Neural cell (in vitro differentiated cells): ENCODE data around the gene JOSD1. TPM values are rescaled to one million over a fixed set of nuclear protein-coding genes. Genes with fewer than 3 reads are reported as not detected.

Experiments
- H2AFZ ChIP-seq: fragments of 200-600, 300-800 bp; sonication (generic), shearing (Covaris generic); 2 replicates; pipeline ENCODE4 v1.6.0; 2014; ENCODE audit warnings: low read depth, mild to moderate bottlenecking, antibody characterized with exemption, low read length, moderate library complexity
- H3F3A ChIP-seq: fragments of 200-600 bp; shearing (Covaris generic); 2 replicates; pipeline ENCODE4 v1.6.1; 2016; ENCODE audit warnings: mild to moderate bottlenecking, moderate library complexity, mixed read lengths, antibody characterized with exemption, low read length; ENCODE audit not compliant: insufficient read depth, poor library complexity, severe bottlenecking
- H3K27ac ChIP-seq: fragments of 200-600, 300-800 bp; sonication (generic), shearing (Covaris generic); 2 replicates; pipeline ENCODE4 v1.5.1; 2014; ENCODE audit warnings: mild to moderate bottlenecking, low read length, moderate library complexity
- H3K27me3 ChIP-seq: fragments of 300-800, 200-600 bp; sonication (generic), shearing (Covaris generic); 2 replicates; pipeline ENCODE4 v1.6.0; 2014; ENCODE audit warnings: mild to moderate bottlenecking, low read depth, low read length, moderate library complexity; ENCODE audit not compliant: insufficient read depth
- H3K36me3 ChIP-seq: fragments of 300-800, 200-600 bp; sonication (generic), shearing (Covaris generic); 2 replicates; pipeline ENCODE4 v1.5.1; 2014; ENCODE audit warnings: mild to moderate bottlenecking, antibody characterized with exemption, low read length, moderate library complexity; ENCODE audit not compliant: insufficient read depth
- H3K4me2 ChIP-seq: fragments of 300-800, 200-600 bp; sonication (generic), shearing (Covaris generic); 2 replicates; pipeline ENCODE4 v1.6.0; 2014; ENCODE audit warnings: mild to moderate bottlenecking, low read length
- H3K4me3 ChIP-seq: fragments of 300-800, 200-600 bp; sonication (generic), shearing (Covaris generic); 2 replicates; pipeline ENCODE4 v1.5.1; 2014; ENCODE audit warnings: mild to moderate bottlenecking, low read length, moderate library complexity
- H3K79me2 ChIP-seq: fragments of 200-600 bp; shearing (Covaris generic); replicated peaks from 2 replicates; pipeline ENCODE4 v1.6.0; 2014; ENCODE audit warnings: mild to moderate bottlenecking, low read length, moderate library complexity; ENCODE audit not compliant: insufficient read depth
- H3K9ac ChIP-seq: fragments of 300-800, 200-600 bp; sonication (generic), shearing (Covaris generic); 2 replicates; pipeline ENCODE4 v1.6.1; 2016; ENCODE audit warnings: mild to moderate bottlenecking, low read length, mixed read lengths
- H3K9me2 ChIP-seq: fragments of 200-600 bp; shearing (Covaris generic); 2 replicates; pipeline ENCODE4 v1.6.1; 2016; ENCODE audit warnings: mild to moderate bottlenecking, low read length, mixed read lengths; ENCODE audit not compliant: insufficient read depth
- H3K9me3 ChIP-seq: fragments of 200-600, 300-800 bp; sonication (generic), shearing (Covaris generic); 2 replicates; pipeline ENCODE4 v1.6.1; 2016; ENCODE audit warnings: mild to moderate bottlenecking, mixed run types, low read length, moderate library complexity, mixed read lengths
- H4K20me1 ChIP-seq: fragments of 200-600 bp; shearing (Covaris generic); 2 replicates; pipeline ENCODE4 v1.6.1; 2016; ENCODE audit warnings: mild to moderate bottlenecking, mixed run types; ENCODE audit not compliant: insufficient read depth
- EP300 ChIP-seq: fragments of 450-650 bp; conservative IDR thresholded peaks from 2 replicates; pipeline ENCODE4 v1.6.1; 2014; ENCODE audit warnings: antibody characterized with exemption, mild to moderate bottlenecking, moderate library complexity; ENCODE audit not compliant: poor library complexity, severe bottlenecking
- EZH2 ChIP-seq: fragments of 200-600, 300-800 bp; shearing (Covaris generic), sonication (generic); IDR thresholded peaks from 2 replicates; pipeline ENCODE4 v1.6.1; 2014; ENCODE audit warnings: antibody characterized with exemption, low read length, borderline replicate concordance, mild to moderate bottlenecking; ENCODE audit not compliant: insufficient read depth, poor library complexity, severe bottlenecking
- MXI1 ChIP-seq: fragments of 450-650 bp; conservative IDR thresholded peaks from 2 replicates; pipeline ENCODE4 v1.6.1; 2014; ENCODE audit warnings: antibody characterized with exemption, mild to moderate bottlenecking; ENCODE audit not compliant: poor library complexity, severe bottlenecking
- POLR2AphosphoS5 ChIP-seq: IDR thresholded peaks from 2 replicates; pipeline ENCODE4 v1.6.1; 2012
- RAD21 ChIP-seq: fragments of 450-650 bp; conservative IDR thresholded peaks from 2 replicates; pipeline ENCODE4 v1.6.1; 2014; ENCODE audit warnings: antibody characterized with exemption, mild to moderate bottlenecking, moderate library complexity
- SMC3 ChIP-seq: fragments of 450-650 bp; conservative IDR thresholded peaks from 2 replicates; pipeline ENCODE4 v1.6.1; 2014; ENCODE audit warnings: antibody characterized with exemption, mild to moderate bottlenecking, moderate library complexity; ENCODE audit not compliant: poor library complexity
- TAF1 ChIP-seq: IDR thresholded peaks from 2 replicates; pipeline ENCODE4 v1.6.1; 2012; ENCODE audit warnings: low read depth
- polyA plus RNA-seq: library from polyadenylated mRNA; depleted of rRNA; stranded (reverse); fragments of >200 nt; gene quantifications from 2 replicates; pipeline ENCODE4 v1.2.3, GENCODE V29; 2014
- TF ChIP-seq, protein P1 (sequence below): IDR thresholded peaks from 2 replicates; pipeline ENCODE4 v1.6.1; 2012; ENCODE audit warnings: borderline replicate concordance
- TF ChIP-seq, protein P2 (sequence below): fragments of 450-650 bp; IDR thresholded peaks from 2 replicates; pipeline ENCODE4 v1.5.1; 2014; ENCODE audit warnings: antibody characterized with exemption, mild to moderate bottlenecking, moderate library complexity; ENCODE audit not compliant: poor library complexity, severe bottlenecking

Gene JOSD1
- polyA plus RNA-seq, 1 donor from 2014 or later: 71.3 TPM

DNA sequence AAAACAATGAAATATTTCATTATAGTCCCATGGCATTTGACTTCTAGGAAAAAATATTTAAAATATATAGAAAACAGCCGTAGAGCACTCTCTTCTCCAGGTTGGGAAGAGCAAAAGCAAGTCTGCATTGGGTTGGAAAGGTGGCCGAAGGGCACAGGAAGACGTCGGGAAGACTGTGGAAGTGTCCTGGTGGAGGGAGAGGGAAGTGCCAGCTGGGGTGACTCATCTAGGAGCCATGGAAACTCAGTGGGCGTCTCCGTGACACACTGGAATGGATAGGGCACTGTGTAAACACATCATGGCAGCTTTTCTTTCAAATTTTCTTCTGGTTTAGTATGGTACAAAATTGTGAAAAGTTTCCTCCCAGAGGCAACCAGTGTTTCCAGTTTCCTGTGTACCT is 17.7 kb upstream of the JOSD1 start:
- Histone ChIP-seq H3K79me2 (peaks cover 14% of the 10 kb centered on the region), H3K9me3 (no peaks in the 10 kb centered on the region), H2AFZ (no peak overlapping the region), H3K36me3 (no peaks in the 10 kb centered on the region), H3K4me3 (no peak overlapping the region), H3K4me2 (no peak overlapping the region), H4K20me1 (no peaks in the 10 kb centered on the region), H3F3A (no peaks in the 10 kb centered on the region), H3K9ac (no peak overlapping the region), H3K27ac (no peak overlapping the region), H3K27me3 (no peaks in the 10 kb centered on the region), H3K9me2 (no peaks in the 10 kb centered on the region)
- no peak for TF ChIP-seq SMC3
- TF ChIP-seq EP300: no peak
- no peak for TF ChIP-seq RAD21
- TF ChIP-seq POLR2AphosphoS5: no peak
- TF ChIP-seq MXI1: no peak

DNA sequence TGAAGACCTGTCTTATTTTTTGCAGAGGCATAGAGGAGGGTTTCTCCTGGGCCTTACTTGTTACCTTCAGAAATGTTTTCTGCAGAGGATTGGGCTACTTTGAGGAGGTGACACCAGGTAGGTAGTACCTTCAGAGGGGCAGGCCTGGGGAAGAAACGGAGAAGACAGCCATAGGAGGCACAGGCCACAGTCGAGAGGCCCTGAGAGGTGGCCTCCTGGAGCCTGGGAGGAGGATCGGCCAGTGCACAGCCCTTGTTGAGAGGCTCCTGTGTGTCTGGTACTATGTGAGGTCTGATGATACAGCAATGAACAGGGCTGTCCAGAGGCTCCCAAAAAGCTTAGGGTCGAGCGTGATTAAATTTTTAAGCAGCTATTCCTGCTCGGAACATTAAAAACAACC is 16.5 kb upstream of the JOSD1 start:
- Histone ChIP-seq H3K27me3 (no peaks in the 10 kb centered on the region), H3K27ac (no peak overlapping the region), H3K9me3 (no peaks in the 10 kb centered on the region), H4K20me1 (no peaks in the 10 kb centered on the region), H2AFZ (no peak overlapping the region), H3K9me2 (no peaks in the 10 kb centered on the region), H3K79me2 (peaks cover 25% of the 10 kb centered on the region), H3K4me3 (no peak overlapping the region), H3K36me3 (no peaks in the 10 kb centered on the region), H3K9ac (no peak overlapping the region), H3F3A (no peaks in the 10 kb centered on the region), H3K4me2 (no peak overlapping the region)
- TF ChIP-seq TAF1 (no peak), SMC3 (no peak), EP300 (no peak)

DNA sequence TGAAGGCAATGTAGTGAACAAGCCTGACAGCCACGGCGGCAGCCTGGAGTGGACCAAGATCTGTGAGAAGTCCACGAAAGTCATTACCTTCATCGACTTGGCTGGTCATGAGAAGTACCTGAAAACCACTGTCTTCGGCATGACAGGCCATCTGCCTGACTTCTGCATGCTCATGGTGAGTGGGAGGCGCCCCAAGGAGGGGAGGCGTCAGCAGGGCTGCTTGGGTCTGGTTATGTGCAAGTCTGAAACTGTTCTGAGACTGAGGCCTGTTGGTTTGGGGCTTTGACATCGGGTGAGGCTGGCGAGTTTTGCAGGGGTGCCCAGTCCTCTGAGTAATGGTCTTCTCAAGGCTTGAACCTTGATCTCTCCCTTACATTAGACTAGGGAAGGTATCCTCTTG is 16.1 kb upstream of the JOSD1 start:
- Histone ChIP-seq H3K27me3 (no peaks in the 10 kb centered on the region), H3F3A (no peaks in the 10 kb centered on the region), H3K79me2 (peaks cover 29% of the 10 kb centered on the region), H3K9ac (no peak overlapping the region), H3K9me2 (no peaks in the 10 kb centered on the region), H3K4me2 (no peak overlapping the region), H2AFZ (no peak overlapping the region), H3K27ac (no peak overlapping the region), H3K9me3 (no peaks in the 10 kb centered on the region), H3K4me3 (no peak overlapping the region), H3K36me3 (no peaks in the 10 kb centered on the region), H4K20me1 (no peaks in the 10 kb centered on the region)
- TF ChIP-seq TAF1: no peak
- TF ChIP-seq MXI1: no peak
- TF ChIP-seq, protein P1, sequence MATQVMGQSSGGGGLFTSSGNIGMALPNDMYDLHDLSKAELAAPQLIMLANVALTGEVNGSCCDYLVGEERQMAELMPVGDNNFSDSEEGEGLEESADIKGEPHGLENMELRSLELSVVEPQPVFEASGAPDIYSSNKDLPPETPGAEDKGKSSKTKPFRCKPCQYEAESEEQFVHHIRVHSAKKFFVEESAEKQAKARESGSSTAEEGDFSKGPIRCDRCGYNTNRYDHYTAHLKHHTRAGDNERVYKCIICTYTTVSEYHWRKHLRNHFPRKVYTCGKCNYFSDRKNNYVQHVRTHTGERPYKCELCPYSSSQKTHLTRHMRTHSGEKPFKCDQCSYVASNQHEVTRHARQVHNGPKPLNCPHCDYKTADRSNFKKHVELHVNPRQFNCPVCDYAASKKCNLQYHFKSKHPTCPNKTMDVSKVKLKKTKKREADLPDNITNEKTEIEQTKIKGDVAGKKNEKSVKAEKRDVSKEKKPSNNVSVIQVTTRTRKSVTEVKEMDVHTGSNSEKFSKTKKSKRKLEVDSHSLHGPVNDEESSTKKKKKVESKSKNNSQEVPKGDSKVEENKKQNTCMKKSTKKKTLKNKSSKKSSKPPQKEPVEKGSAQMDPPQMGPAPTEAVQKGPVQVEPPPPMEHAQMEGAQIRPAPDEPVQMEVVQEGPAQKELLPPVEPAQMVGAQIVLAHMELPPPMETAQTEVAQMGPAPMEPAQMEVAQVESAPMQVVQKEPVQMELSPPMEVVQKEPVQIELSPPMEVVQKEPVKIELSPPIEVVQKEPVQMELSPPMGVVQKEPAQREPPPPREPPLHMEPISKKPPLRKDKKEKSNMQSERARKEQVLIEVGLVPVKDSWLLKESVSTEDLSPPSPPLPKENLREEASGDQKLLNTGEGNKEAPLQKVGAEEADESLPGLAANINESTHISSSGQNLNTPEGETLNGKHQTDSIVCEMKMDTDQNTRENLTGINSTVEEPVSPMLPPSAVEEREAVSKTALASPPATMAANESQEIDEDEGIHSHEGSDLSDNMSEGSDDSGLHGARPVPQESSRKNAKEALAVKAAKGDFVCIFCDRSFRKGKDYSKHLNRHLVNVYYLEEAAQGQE: no peak
- no peak for TF ChIP-seq EP300
- TF ChIP-seq RAD21: no peak
- TF ChIP-seq EZH2: no peak
- no peak for TF ChIP-seq SMC3
- no peak for TF ChIP-seq POLR2AphosphoS5
- TF ChIP-seq, protein P2, sequence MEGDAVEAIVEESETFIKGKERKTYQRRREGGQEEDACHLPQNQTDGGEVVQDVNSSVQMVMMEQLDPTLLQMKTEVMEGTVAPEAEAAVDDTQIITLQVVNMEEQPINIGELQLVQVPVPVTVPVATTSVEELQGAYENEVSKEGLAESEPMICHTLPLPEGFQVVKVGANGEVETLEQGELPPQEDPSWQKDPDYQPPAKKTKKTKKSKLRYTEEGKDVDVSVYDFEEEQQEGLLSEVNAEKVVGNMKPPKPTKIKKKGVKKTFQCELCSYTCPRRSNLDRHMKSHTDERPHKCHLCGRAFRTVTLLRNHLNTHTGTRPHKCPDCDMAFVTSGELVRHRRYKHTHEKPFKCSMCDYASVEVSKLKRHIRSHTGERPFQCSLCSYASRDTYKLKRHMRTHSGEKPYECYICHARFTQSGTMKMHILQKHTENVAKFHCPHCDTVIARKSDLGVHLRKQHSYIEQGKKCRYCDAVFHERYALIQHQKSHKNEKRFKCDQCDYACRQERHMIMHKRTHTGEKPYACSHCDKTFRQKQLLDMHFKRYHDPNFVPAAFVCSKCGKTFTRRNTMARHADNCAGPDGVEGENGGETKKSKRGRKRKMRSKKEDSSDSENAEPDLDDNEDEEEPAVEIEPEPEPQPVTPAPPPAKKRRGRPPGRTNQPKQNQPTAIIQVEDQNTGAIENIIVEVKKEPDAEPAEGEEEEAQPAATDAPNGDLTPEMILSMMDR: no peak
